HG02981 (cell line): ENCODE data around the gene ODF4.
"Not testable (repeated sequence)": the region's sequence is repeated elsewhere in the genome, so short reads cannot be mapped to it uniquely, and the experiment has no call there.

ENCODE experiments used
- ATAC-seq: cut with Tn5 transposase; IDR thresholded peaks from one replicate; pipeline ENCODE4 v1.9.1; 2021; ENCODE audit warnings: mild to moderate bottlenecking, moderate library complexity; ENCODE audit not compliant: unreplicated experiment

ODF4 gene

DNA sequence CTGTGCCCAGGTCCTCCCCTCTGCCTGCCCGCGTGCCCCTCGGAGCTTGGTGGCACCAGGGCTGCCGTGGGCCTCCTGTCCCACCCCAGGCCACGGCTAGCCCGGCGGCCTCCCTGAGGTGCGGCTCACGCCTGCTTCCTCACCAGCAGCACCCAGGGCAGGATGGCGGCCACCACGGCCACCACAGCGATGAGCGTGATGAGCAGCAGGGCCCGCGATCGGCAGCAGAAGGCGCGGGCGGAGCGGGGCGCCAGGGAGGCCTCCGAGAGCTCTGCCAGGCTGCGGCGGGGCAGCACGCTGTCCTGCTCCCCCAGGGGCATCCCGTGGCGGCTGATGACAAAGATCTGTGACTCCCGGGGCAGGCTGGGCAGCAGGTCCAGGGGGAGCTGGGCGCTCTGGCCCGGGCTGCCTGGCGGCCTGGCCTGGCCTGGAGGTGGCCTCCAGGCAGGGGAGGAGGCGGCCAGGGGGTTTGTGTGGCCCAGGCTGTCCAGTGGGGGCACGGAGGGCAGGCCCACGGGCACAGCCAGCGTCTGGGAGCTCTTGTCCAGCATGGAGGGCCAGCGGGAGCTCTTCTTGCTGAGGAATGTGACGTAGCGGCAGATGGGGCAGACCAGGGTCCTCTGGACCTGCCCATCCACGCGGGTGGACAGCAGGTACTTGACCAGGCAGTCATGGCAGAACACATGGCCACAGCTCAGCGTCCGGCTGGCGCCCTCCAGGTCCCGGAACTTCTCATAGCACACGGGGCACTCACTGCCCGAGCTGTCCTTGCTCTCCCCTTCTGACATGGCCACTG is 53.2 kb downstream of the ODF4 start:
- no peak for ATAC-seq

DNA sequence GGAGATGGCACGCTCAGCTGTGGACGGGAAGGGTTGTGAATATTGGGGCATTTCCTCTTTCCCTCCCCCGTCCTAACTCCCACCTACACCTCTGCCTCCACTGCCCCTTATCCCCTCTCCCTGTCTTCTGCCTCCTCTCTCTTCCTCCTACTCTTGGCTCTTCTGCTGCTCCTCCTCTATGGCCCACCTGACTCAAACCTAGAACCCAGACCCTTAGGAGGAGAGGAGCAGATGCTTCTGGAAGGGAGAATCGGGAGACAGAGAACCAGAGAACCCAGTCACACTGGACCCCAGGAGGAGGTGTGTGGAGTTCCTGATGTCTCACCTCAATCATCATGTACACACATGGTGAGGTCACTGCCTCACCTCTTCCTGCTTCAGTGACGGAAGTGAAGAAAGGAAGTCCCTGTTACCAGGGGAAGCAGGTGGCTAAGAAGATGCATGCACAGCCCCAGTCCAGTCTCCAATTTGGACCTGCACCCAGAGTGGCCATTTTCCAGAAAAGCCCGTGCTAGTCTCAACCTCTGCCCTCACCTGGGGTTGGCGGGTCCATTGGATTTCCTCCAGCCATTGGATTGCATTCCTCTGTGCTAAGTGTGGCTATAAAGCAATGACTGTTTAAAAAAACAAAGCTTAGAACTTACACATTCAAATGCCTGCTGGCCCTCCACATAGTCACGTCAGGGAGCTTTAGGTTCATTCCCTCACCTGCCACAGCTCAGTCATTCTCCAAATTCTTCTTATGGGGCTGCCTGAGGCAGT is 54.0 kb downstream of the ODF4 start:
- no peak for ATAC-seq

DNA sequence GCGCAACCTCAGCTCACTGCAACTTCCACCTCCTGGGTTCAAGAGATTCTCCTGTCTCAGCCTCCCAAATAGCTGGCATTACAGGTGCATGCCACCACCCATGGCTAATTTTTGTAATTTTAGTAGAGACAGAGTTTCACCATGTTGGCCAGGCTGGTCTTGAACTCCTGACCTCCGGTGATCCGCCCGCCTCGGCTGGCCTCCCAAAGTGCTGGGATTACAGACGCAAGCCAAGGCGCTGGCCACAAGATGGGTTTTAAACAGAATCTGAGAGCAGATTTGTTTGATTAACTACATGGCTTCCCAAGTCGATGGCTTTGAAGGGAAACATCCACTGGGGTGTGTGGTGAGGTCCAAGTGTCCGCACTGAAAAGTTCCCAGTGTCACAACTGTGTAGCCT is 54.9 kb downstream of the ODF4 start:
- ATAC-seq: not testable (repeated sequence)
